RCC 7860 (cell line): Measurements from ENCODE around the gene CC2D1A.
A peak's percentile ranks its signal among the peaks of the same experiment; 100 is the strongest.

Source experiments
- DNase-seq: peaks from one replicate; pipeline ENCODE4 v3.0.0-alpha.2; 2015; ENCODE audit warnings: low spot score
- FAIRE-seq: peaks from 2 replicates; lab custom pipeline; 2012; peaks lifted over from hg19 to GRCh38; lab: Jason Lieb, UNC

The CC2D1A gene

GRCh38 chr19:13932911-13933393, 27.0 kb downstream of the CC2D1A start:
- FAIRE-seq (no peak), DNase-seq (no peak)

- DNase-seq (no peak), FAIRE-seq (no peak)
These were observed 28.7 kb downstream of the CC2D1A start for GRCh38 chr19:13934785-13935109.

- FAIRE-seq (no peak), DNase-seq (no peak)
These were observed 29.9 kb downstream of the CC2D1A start for GRCh38 chr19:13935765-13936510.

- FAIRE-seq (no peak), DNase-seq (no peak)
These were observed 31.7 kb downstream of the CC2D1A start for GRCh38 chr19:13937479-13938300.

- no peak for FAIRE-seq
- DNase-seq: no peak
These were observed 32.5 kb downstream of the CC2D1A start, which contains the start of gene PODNL1 for GRCh38 chr19:13938301-13939064. TSS of gene PODNL1 (minus strand) at chr19:13938417. CDS start at chr19:13938181, 236 bp downstream.

GRCh38 chr19:13942023-13942684, 36.2 kb downstream of the CC2D1A start:
- FAIRE-seq (no peak), DNase-seq (no peak)

GRCh38 chr19:13946414-13946813, 40.4 kb downstream of the CC2D1A start:
- FAIRE-seq (no peak), DNase-seq (no peak)

- FAIRE-seq (no peak), DNase-seq (no peak)
These were observed 45.0 kb downstream of the CC2D1A start for GRCh38 chr19:13951043-13951442.

- FAIRE-seq (no peak), DNase-seq (no peak)
These were observed 45.8 kb downstream of the CC2D1A start for GRCh38 chr19:13951799-13952153.

- FAIRE-seq: peak; percentile 90
These were observed 46.3 kb downstream of the CC2D1A start, which contains the start of gene DCAF15 for GRCh38 chr19:13952154-13952930. TSS of gene DCAF15 (plus strand) at chr19:13952509. CDS start at chr19:13952513, 4 bp downstream.

GRCh38 chr19:13952931-13953531, 47.0 kb downstream of the CC2D1A start:
- DNase-seq: peak; percentile 34
- FAIRE-seq: no peak

More at GRCh38 chr19:13952154-13952930, 46.3 kb downstream of the CC2D1A start, which contains the start of gene DCAF15:
- peak; percentile 99 for DNase-seq

GRCh38 chr19:13954185-13954584, 48.2 kb downstream of the CC2D1A start:
- FAIRE-seq (no peak), DNase-seq (no peak)

GRCh38 chr19:13955662-13956364, 49.8 kb downstream of the CC2D1A start:
- no peak for FAIRE-seq

GRCh38 chr19:13956365-13956744, 50.4 kb downstream of the CC2D1A start:
- no peak for DNase-seq
- no peak for FAIRE-seq

More at GRCh38 chr19:13955662-13956364, 49.8 kb downstream of the CC2D1A start:
- no peak for DNase-seq

- FAIRE-seq (no peak), DNase-seq (no peak)
These were observed 51.0 kb downstream of the CC2D1A start for GRCh38 chr19:13957051-13957450.

GRCh38 chr19:13958043-13958442, 52.0 kb downstream of the CC2D1A start:
- no peak for FAIRE-seq
- no peak for DNase-seq

GRCh38 chr19:13959141-13959961, 53.4 kb downstream of the CC2D1A start:
- FAIRE-seq: no peak
- no peak for DNase-seq
